ENCODE measurements around the gene CNOT2. TPM values are rescaled to one million over a fixed set of nuclear protein-coding genes. Genes with fewer than 3 reads are reported as not detected.

Gene CNOT2
- polyA plus RNA-seq, 1 of the 3 experiments (the other 2 are of a cell fraction): 45.3 TPM

- no peak for DNase-seq
- Histone ChIP-seq H3K9ac (peak overlapping the region; percentile 2; the same call in 1 of the 2 replicates), H3K9me3 (no peaks in the 10 kb centered on the region), H3K4me3 (ENCODE audit: low read depth in 2 of 2, low read length in 1 of 2) (no peak overlapping the region), H4K20me1 (ENCODE audit: insufficient read depth) (peaks cover 67% of the 10 kb centered on the region), H3K27ac (ENCODE audit: low read depth in 2 of 2, low read length in 1 of 2) (peak overlapping the region in 1 of 2 experiments; percentile 39; a peak in 2 of 4 replicates), H2AFZ (ENCODE audit: low read depth) (no peak overlapping the region), H3K27me3 (ENCODE audit: insufficient read depth) (no peaks in the 10 kb centered on the region), H3K9me2 (no peaks in the 10 kb centered on the region), H3K36me3 (replicated peaks in 1 of 2; ENCODE audit: control insufficient read depth in 1 of 2, insufficient read depth in 2 of 2, low read length in 1 of 2) (peaks cover 5 to 16% of the 10 kb centered on the region in 2 experiments), H3K79me2 (ENCODE audit: insufficient read depth) (peaks cover 100% of the 10 kb centered on the region), H3K4me2 (peak overlapping the region; percentile 53), H3F3A (replicated peaks; ENCODE audit: insufficient read depth) (peaks cover 5% of the 10 kb centered on the region), H3K4me1 (ENCODE audit: control insufficient read depth in 1 of 2, insufficient read depth in 2 of 2, low read depth in 1 of 2, low read length in 1 of 2) (peaks cover 2 to 8% of the 10 kb centered on the region in 2 experiments)
- ChIA-PET POLR2A (no interaction called here), CTCF (no interaction called here)
- 41% methylated on average over 3 of the region's 3 CpGs for WGBS (ENCODE audit: low lambda C conversion rate)
- TF ChIP-seq EP300 (IDR thresholded peaks at IDR 0.05; ENCODE audit: borderline replicate concordance in 1 of 2, low read depth in 1 of 2, low read length in 1 of 2) (no peak), RAD21 (IDR thresholded peaks at IDR 0.05; ENCODE audit: low read length) (no peak), ZBTB33 (IDR thresholded peaks at IDR 0.05; ENCODE audit: borderline replicate concordance, low read depth) (no peak), MXI1 (IDR thresholded peaks at IDR 0.05; ENCODE audit: low read depth, low read length) (no peak), RFX5 (IDR thresholded peaks at IDR 0.05; ENCODE audit: low read length) (no peak), FOXJ3 (CRISPR knock-in tag; IDR thresholded peaks at IDR 0.05) (no peak), TCF12 (IDR thresholded peaks at IDR 0.05) (no peak), SMC3 (IDR thresholded peaks at IDR 0.05; ENCODE audit: low read depth, low read length) (no peak), USF1 (IDR thresholded peaks at IDR 0.05; ENCODE audit: borderline replicate concordance, low read depth) (no peak), POLR2AphosphoS5 (IDR thresholded peaks at IDR 0.05; ENCODE audit: low read depth, low read length) (no peak), GABPA (IDR thresholded peaks at IDR 0.05; ENCODE audit: low read depth) (no peak), RXRA (IDR thresholded peaks at IDR 0.05; ENCODE audit: borderline replicate concordance, low read depth) (no peak), TEAD4 (IDR thresholded peaks at IDR 0.05; ENCODE audit: borderline replicate concordance, insufficient read depth) (no peak), YY1 (IDR thresholded peaks at IDR 0.05; ENCODE audit: low read depth) (no peak), PBX3 (IDR thresholded peaks at IDR 0.05) (no peak), NRF1 (IDR thresholded peaks at IDR 0.05; ENCODE audit: low read depth, low read length) (no peak)
Observed at GRCh38 chr12:70255311-70255710, 12.1 kb downstream of the CNOT2 start.

Data from SK-N-SH (cell line).